OCI-LY3 (cell line): ENCODE results near the gene HHAT.

ENCODE experiments used
- CTCF ChIP-seq: fragments of 200-600, 300-600 bp; sonication (generic); IDR thresholded peaks from 2 replicates; pipeline ENCODE4 v1.5.1; 2014; ENCODE audit warnings: antibody characterized with exemption, low read length, low read depth
- EZH2phosphoT487 ChIP-seq: fragments of 200-600 bp; shearing (Covaris generic); IDR thresholded peaks from 2 replicates; pipeline ENCODE4 v1.6.1; 2018; ENCODE audit warnings: antibody characterized with exemption, mixed run types, low read depth

- TF ChIP-seq CTCF (no peak), EZH2phosphoT487 (no peak)
Measured at GRCh38 chr1:210384625-210385024, 55.9 kb downstream of the HHAT start.
